ENCODE data around the gene NRIP1. TPM values are rescaled to one million over a fixed set of nuclear protein-coding genes. Genes with fewer than 3 reads are reported as not detected.

The NRIP1 gene
- total and polyA plus RNA-seq, 2 of the 8 experiments (the other 6 are each of a cell fraction or from before 2014, with no cell fraction given), result 1.5 to 9.3 TPM

- no peak for TF ChIP-seq CHD7 (IDR thresholded peaks at IDR 0.05; ENCODE audit: insufficient replicate concordance, low read length)
- no peak for TF ChIP-seq CTCF (IDR thresholded peaks at IDR 0.05; ENCODE audit: control extremely low read depth in 1 of 3, insufficient read depth in 1 of 3, low read depth in 1 of 3, low read length in 3 of 3)
- TF ChIP-seq FOSL1 (IDR thresholded peaks at IDR 0.05; ENCODE audit: insufficient read depth, low read depth, low read length), result no peak
- TF ChIP-seq POLR2AphosphoS5 (IDR thresholded peaks at IDR 0.05; ENCODE audit: low read depth, low read length), result no peak
- no peak for TF ChIP-seq HDAC2 (IDR thresholded peaks at IDR 0.05; ENCODE audit: borderline replicate concordance in 1 of 2, low read depth in 2 of 2, low read length in 2 of 2)
- TF ChIP-seq PHF8 (conservative IDR thresholded peaks at IDR 0.05; ENCODE audit: low read depth, low read length), result no peak
- no peak for TF ChIP-seq ZNF274 (IDR thresholded peaks at IDR 0.05; ENCODE audit: borderline replicate concordance, extremely low read depth, low read length)
- no peak for TF ChIP-seq CHD1 (IDR thresholded peaks at IDR 0.05; ENCODE audit: low read depth, low read length)
- TF ChIP-seq MAFK (IDR thresholded peaks at IDR 0.05; ENCODE audit: low read depth, low read length), result no peak
These were observed 15.7 kb upstream of the NRIP1 start (continued) for GRCh38 chr21:15080526-15080925.
